Endothelial cell of umbilical vein (primary cell): ENCODE measurements around the gene NEB. TPM values are rescaled to one million over a fixed set of nuclear protein-coding genes. Genes with fewer than 3 reads are reported as not detected.

Source experiments
- BruUV-seq: library from RNA; stranded (reverse); fragments of 400-500 nt; replicated peaks from 2 replicates; lab custom pipeline; 2021; lab: Mats Ljungman, UMichigan
- CTCF ChIA-PET: fragments of 300-600, 350-600 bp; sonication (Branson Sonifier 250); formaldehyde crosslinking; loops from one replicate; lab custom pipeline; 2021; ENCODE audit warnings: antibody characterized with exemption, inconsistent platforms; lab: Charles Lee
- POLR2A ChIA-PET: fragments of 300-600, 350-600 bp; sonication (Branson Sonifier 250); formaldehyde crosslinking; loops from one replicate; lab custom pipeline; 2021; ENCODE audit warnings: antibody characterized with exemption, inconsistent platforms; lab: Charles Lee
- DNase-seq: peaks from one replicate; pipeline ENCODE4 v3.0.0-alpha.2; 2011; ENCODE audit warnings: low read depth, low spot score
- FAIRE-seq: peaks from 2 replicates; lab custom pipeline; 2011; peaks lifted over from hg19 to GRCh38; lab: Jason Lieb, UNC
- H2AFZ ChIP-seq: 2 replicates; pipeline ENCODE4 v1.6.0; 2012; ENCODE audit warnings: low read depth, low read length, control low read depth, inconsistent platforms
- H3K27ac ChIP-seq: 2 replicates; pipeline ENCODE4 v1.5.1; 2011; ENCODE audit warnings: low read depth, mild to moderate bottlenecking, control low read depth, low read length, moderate library complexity; ENCODE audit not compliant: insufficient read depth
- H3K27me3 ChIP-seq, 2 experiments: 2 replicates each; pipeline versions ENCODE4 v1.6.0 to v1.6.1; 2011; ENCODE audit warnings: low read length in 2 of 2, mixed read lengths in 1 of 2; ENCODE audit not compliant: control insufficient read depth in 2 of 2, insufficient read depth in 2 of 2
- H3K36me3 ChIP-seq, 2 experiments: 2 replicates in 1 of 2; 3 replicates in 1 of 2; pipeline ENCODE4 v1.5.1; 2011; ENCODE audit warnings: low read length in 2 of 2, mild to moderate bottlenecking in 1 of 2, moderate library complexity in 1 of 2; ENCODE audit not compliant: control insufficient read depth in 2 of 2, insufficient read depth in 2 of 2; ENCODE audit errors: extremely low read depth in 1 of 2
- H3K4me1 ChIP-seq: 3 replicates; pipeline ENCODE4 v1.5.1; 2011; ENCODE audit warnings: mild to moderate bottlenecking, low read length; ENCODE audit not compliant: control insufficient read depth, insufficient read depth; ENCODE audit errors: extremely low read depth
- H3K4me2 ChIP-seq: 2 replicates; pipeline ENCODE4 v1.6.1; 2011; ENCODE audit warnings: low read length, control low read depth, mixed read lengths; ENCODE audit not compliant: insufficient read depth
- H3K4me3 ChIP-seq, 3 experiments: fragments of 200-600 bp in 1 of 3; sonication (generic), shearing (Covaris generic) in 1 of 3; replicated peaks in 1 of 3; 2 replicates each; pipeline ENCODE4 v1.5.1; 2011 to 2016; ENCODE audit warnings: control low read depth in 3 of 3, low read length in 3 of 3, mild to moderate bottlenecking in 2 of 3, inconsistent platforms in 1 of 3, low read depth in 1 of 3, moderate library complexity in 1 of 3; ENCODE audit not compliant: insufficient read depth in 1 of 3
- H3K79me2 ChIP-seq: 2 replicates; pipeline ENCODE4 v1.6.0; 2012; ENCODE audit warnings: low read length, inconsistent platforms; ENCODE audit not compliant: control insufficient read depth, insufficient read depth
- H3K9ac ChIP-seq: replicated peaks from 2 replicates; pipeline ENCODE3; 2011; ENCODE audit warnings: low read length, control low read depth; ENCODE audit not compliant: insufficient read depth; ENCODE audit errors: extremely low read depth
- H3K9me1 ChIP-seq: replicated peaks from 3 replicates; pipeline ENCODE4 v1.6.0; 2011; ENCODE audit warnings: mild to moderate bottlenecking, low read length; ENCODE audit not compliant: control insufficient read depth, insufficient read depth; ENCODE audit errors: extremely low read depth
- H3K9me3 ChIP-seq: replicated peaks from 2 replicates; pipeline ENCODE4 v1.5.1; 2012; ENCODE audit warnings: low read length, inconsistent platforms; ENCODE audit not compliant: control insufficient read depth, insufficient read depth
- H4K20me1 ChIP-seq: replicated peaks from 2 replicates; pipeline ENCODE3; 2011; ENCODE audit warnings: mild to moderate bottlenecking, low read length; ENCODE audit not compliant: control insufficient read depth, insufficient read depth; ENCODE audit errors: extremely low read depth
- CTCF ChIP-seq, 2 donors: IDR thresholded peaks; 1 replicate in 1 of 2; 2 replicates in 1 of 2; pipeline ENCODE4 v1.5.1; 2011; ENCODE audit warnings: low read length in 2 of 2, mild to moderate bottlenecking in 2 of 2, moderate library complexity in 2 of 2, control low read depth in 1 of 2, inconsistent platforms in 1 of 2, low read depth in 1 of 2; ENCODE audit not compliant: insufficient read depth in 1 of 2; ENCODE audit errors: extremely low read depth in 1 of 2
- EZH2 ChIP-seq: IDR thresholded peaks from 2 replicates; pipeline ENCODE4 v1.6.1; 2012; ENCODE audit warnings: borderline replicate concordance, low read depth, mild to moderate bottlenecking, moderate library complexity, low read length, inconsistent platforms; ENCODE audit not compliant: severe bottlenecking
- FOS ChIP-seq: IDR thresholded peaks from 2 replicates; pipeline ENCODE4 v1.6.1; 2011; ENCODE audit warnings: mild to moderate bottlenecking, low read length, moderate library complexity, borderline replicate concordance; ENCODE audit not compliant: insufficient read depth
- GATA2 ChIP-seq: IDR thresholded peaks from 2 replicates; pipeline ENCODE4 v1.7.0; 2011; ENCODE audit warnings: low read depth, mild to moderate bottlenecking, moderate library complexity, mixed read lengths, low read length; ENCODE audit not compliant: insufficient read length, insufficient read depth
- MYC ChIP-seq: IDR thresholded peaks from one replicate; pipeline ENCODE4 v1.6.1; 2011; ENCODE audit warnings: mild to moderate bottlenecking, low read depth, low read length
- dilution Hi-C: fragments of 300-500 bp; cut with MboI; formaldehyde crosslinking; loops from one replicate; pipeline ENCODE4 v1.15.0; 2019; ENCODE audit warnings: low sequenced_read_pairs; ENCODE audit not compliant: extremely low pct_ligation_motif_present
- intact Hi-C: fragments of 100-400 bp; cut with micrococcal nuclease; formaldehyde crosslinking; loops from one replicate; pipeline ENCODE4 v1.10.0; 2022
- polyA plus RNA-seq, 4 experiments: library from polyadenylated mRNA; depleted of rRNA in 3 of 4; stranded (reverse) in 3 of 4; unstranded in 1 of 4; fragments of >200 nt; gene quantifications; 2 replicates each; pipeline versions ENCODE4 v1.2.1 to v1.2.3, GENCODE V29; 2011 to 2012; ENCODE audit warnings: missing spikeins in 1 of 4
- total RNA-seq: library from RNA; stranded (reverse); gene quantifications from 2 replicates; pipeline ENCODE4 v1.2.3, GENCODE V29; 2021
- TF ChIP-seq, protein P1 (sequence below): IDR thresholded peaks from 2 replicates; pipeline ENCODE4 v1.6.1; 2011; ENCODE audit not compliant: insufficient read depth, insufficient read length

The NEB gene
- total and polyA plus RNA-seq, 2 donors (not counting 3 experiments of a cell fraction or from before 2014, with no cell fraction given) = 0.84 to 1.8 TPM

DNA sequence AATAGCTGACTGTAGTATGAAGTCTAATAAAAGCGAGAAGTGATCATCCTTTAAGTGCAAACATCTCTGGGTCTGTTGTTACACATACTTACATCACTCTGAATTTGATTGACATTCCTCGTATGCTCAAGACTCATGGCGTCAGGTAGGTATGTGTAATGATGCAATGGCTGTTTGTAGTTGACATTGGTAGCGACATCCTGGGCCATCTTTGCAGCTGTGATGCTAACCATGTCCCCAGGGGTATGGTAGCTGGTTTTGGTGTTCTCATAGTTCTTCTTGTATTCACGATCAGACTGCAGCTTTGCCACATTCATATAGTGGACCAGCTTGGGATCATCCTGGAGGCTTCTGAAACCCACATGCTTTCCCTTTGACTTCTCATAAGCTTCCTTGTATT, 62.0 kb downstream of the NEB start:
- ChIA-PET CTCF (interaction anchor here (0.6 kb wide), 1 partner anchor 122 kb away, joined by 4 read pairs; no protein-coding TSS in a partner anchor), POLR2A (no interaction called here)
- no TSS peak for BruUV-seq
- H3K4me2 ChIP-seq = no peak overlapping the region
- no peaks in the 10 kb centered on the region for H3K9me1 ChIP-seq
- intact Hi-C loops = no loop called here
- H3K9me3 ChIP-seq = no peaks in the 10 kb centered on the region
- no peaks in the 10 kb centered on the region for H4K20me1 ChIP-seq
- no peak overlapping the region for H2AFZ ChIP-seq
- no peak for DNase-seq
- no peak for FAIRE-seq
- H3K27me3 ChIP-seq = peaks cover 0 to 3% of the 10 kb centered on the region in 2 experiments
- no peak overlapping the region for H3K9ac ChIP-seq
- no peaks in the 10 kb centered on the region for H3K4me1 ChIP-seq
- H3K27ac ChIP-seq = no peak overlapping the region
- TF ChIP-seq EZH2 (no peak), CTCF (IDR thresholded peaks at IDR 0.05; ENCODE audit: extremely low read depth in 1 of 2, insufficient read depth in 1 of 2, low read depth in 1 of 2, low read length in 2 of 2) (no peak), FOS (no peak), MYC (no peak), GATA2 (no peak)
- TF ChIP-seq, protein P1, sequence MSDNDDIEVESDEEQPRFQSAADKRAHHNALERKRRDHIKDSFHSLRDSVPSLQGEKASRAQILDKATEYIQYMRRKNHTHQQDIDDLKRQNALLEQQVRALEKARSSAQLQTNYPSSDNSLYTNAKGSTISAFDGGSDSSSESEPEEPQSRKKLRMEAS = no peak
- no peaks in the 10 kb centered on the region for H3K36me3 ChIP-seq
- H3K79me2 ChIP-seq = no peaks in the 10 kb centered on the region
- dilution Hi-C loops = no loop called here
- no peak overlapping the region for H3K4me3 ChIP-seq
